Body of pancreas (tissue), 4 donors: ENCODE data around the gene MAL.

Experiments used
- POLR2A ChIP-seq, 3 donors: fragments of 450-650 bp; IDR thresholded peaks; one replicate each; pipeline ENCODE4 v1.6.1; 2016; ENCODE audit warnings: antibody characterized with exemption in 3 of 3, mild to moderate bottlenecking in 2 of 3
- TF ChIP-seq, protein P1 (sequence below), 7 experiments: fragments of 450-650 bp in 4 of 7; fragments of 200-600 bp in 3 of 7; sonication (generic) in 3 of 7; IDR thresholded peaks; one replicate each; pipeline ENCODE4 v1.5.1; 2016 to 2019; ENCODE audit warnings: antibody characterized with exemption in 7 of 7

DNA sequence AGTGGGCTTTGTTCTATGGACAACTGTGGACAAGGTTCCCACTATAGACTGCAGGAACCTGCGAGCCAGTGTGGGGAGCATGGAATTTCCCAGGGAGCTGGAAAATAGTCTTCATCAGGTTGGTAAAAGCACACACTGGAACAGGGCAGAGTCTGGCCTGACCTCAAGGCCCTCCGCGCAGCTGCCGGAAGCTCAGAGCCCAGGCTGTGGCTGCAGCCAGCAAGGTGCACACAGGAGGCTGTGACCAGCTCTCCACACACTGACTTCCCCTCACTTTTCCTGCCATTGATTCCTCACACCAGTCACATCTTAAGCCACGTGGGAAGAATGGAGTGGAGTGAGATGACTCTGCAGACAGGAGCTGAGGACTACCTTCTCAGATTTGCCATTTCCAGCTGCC, 19.1 kb downstream of the MAL start:
- no peak for TF ChIP-seq POLR2A (IDR thresholded peaks at IDR 0.05)
- TF ChIP-seq, protein P1, sequence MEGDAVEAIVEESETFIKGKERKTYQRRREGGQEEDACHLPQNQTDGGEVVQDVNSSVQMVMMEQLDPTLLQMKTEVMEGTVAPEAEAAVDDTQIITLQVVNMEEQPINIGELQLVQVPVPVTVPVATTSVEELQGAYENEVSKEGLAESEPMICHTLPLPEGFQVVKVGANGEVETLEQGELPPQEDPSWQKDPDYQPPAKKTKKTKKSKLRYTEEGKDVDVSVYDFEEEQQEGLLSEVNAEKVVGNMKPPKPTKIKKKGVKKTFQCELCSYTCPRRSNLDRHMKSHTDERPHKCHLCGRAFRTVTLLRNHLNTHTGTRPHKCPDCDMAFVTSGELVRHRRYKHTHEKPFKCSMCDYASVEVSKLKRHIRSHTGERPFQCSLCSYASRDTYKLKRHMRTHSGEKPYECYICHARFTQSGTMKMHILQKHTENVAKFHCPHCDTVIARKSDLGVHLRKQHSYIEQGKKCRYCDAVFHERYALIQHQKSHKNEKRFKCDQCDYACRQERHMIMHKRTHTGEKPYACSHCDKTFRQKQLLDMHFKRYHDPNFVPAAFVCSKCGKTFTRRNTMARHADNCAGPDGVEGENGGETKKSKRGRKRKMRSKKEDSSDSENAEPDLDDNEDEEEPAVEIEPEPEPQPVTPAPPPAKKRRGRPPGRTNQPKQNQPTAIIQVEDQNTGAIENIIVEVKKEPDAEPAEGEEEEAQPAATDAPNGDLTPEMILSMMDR (IDR thresholded peaks at IDR 0.05) = no peak
